GM12892 (cell line): ENCODE results near the gene CSNK1G2.

Experiments
- POLR2AphosphoS5 ChIP-seq: IDR thresholded peaks from 2 replicates; pipeline ENCODE4 v1.6.1; 2011; ENCODE audit warnings: low read depth, low read length, control low read depth
- TAF1 ChIP-seq: IDR thresholded peaks from 2 replicates; pipeline ENCODE4 v1.6.1; 2011; ENCODE audit warnings: low read depth, mild to moderate bottlenecking, control low read depth, low read length, borderline replicate concordance

GRCh38 chr19:1936430-1936829 lies 4.5 kb upstream of the CSNK1G2 start:
- TF ChIP-seq TAF1, result no peak
- TF ChIP-seq POLR2AphosphoS5, result no peak
